Loucy (cell line): ENCODE data around the gene CORO2B.

Experiments
- EZH2phosphoT487 ChIP-seq: fragments of 200-600 bp; IDR thresholded peaks from 2 replicates; pipeline ENCODE4 v1.6.1; 2018; ENCODE audit warnings: antibody characterized with exemption, mild to moderate bottlenecking, moderate library complexity, borderline replicate concordance
- TF ChIP-seq, protein P1 (sequence below): fragments of 200-600 bp; sonication (generic); conservative IDR thresholded peaks from 2 replicates; pipeline ENCODE4 v1.5.1; 2014; ENCODE audit warnings: mild to moderate bottlenecking, antibody characterized with exemption, low read length

GRCh38 chr15:68583936-68584755 lies 5.4 kb downstream of the CORO2B start:
- TF ChIP-seq, protein P1, sequence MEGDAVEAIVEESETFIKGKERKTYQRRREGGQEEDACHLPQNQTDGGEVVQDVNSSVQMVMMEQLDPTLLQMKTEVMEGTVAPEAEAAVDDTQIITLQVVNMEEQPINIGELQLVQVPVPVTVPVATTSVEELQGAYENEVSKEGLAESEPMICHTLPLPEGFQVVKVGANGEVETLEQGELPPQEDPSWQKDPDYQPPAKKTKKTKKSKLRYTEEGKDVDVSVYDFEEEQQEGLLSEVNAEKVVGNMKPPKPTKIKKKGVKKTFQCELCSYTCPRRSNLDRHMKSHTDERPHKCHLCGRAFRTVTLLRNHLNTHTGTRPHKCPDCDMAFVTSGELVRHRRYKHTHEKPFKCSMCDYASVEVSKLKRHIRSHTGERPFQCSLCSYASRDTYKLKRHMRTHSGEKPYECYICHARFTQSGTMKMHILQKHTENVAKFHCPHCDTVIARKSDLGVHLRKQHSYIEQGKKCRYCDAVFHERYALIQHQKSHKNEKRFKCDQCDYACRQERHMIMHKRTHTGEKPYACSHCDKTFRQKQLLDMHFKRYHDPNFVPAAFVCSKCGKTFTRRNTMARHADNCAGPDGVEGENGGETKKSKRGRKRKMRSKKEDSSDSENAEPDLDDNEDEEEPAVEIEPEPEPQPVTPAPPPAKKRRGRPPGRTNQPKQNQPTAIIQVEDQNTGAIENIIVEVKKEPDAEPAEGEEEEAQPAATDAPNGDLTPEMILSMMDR = no peak
- TF ChIP-seq EZH2phosphoT487 = no peak
